GM08714 (cell line): ENCODE measurements around the gene FASTK.

ENCODE experiments used
- H3K4me3 ChIP-seq: fragments of 200-500 bp; sonication (Bioruptor generic); 2 replicates; pipeline ENCODE4 v1.5.1; 2014; ENCODE audit warnings: mild to moderate bottlenecking, low read length, inconsistent platforms
- ZNF274 ChIP-seq: IDR thresholded peaks from 2 replicates; pipeline ENCODE4 v1.6.1; 2012; ENCODE audit warnings: mild to moderate bottlenecking, low read depth, low read length

FASTK gene

GRCh38 chr7:151080522-151081169 is at the start of gene FASTK:
Gene FASTK, minus strand, starts transcription at chr7:151080809. Its CDS starts 43 bp downstream, at chr7:151080766.
- H3K4me3 ChIP-seq = peak within 1 kb of the TSS; percentile 69
- TF ChIP-seq ZNF274 = no peak

GRCh38 chr7:151129960-151130591 is 49.5 kb upstream of the FASTK start:
- no peak for TF ChIP-seq ZNF274
- H3K4me3 ChIP-seq = no peak overlapping the region

GRCh38 chr7:151129117-151129959 is 48.7 kb upstream of the FASTK start:
- TF ChIP-seq ZNF274 = no peak
- H3K4me3 ChIP-seq = no peak overlapping the region

GRCh38 chr7:151128716-151129115 is 48.1 kb upstream of the FASTK start:
- no peak overlapping the region for H3K4me3 ChIP-seq
- no peak for TF ChIP-seq ZNF274

- TF ChIP-seq ZNF274 = no peak
- H3K4me3 ChIP-seq = no peak overlapping the region
These were observed 47.5 kb upstream of the FASTK start for GRCh38 chr7:151128144-151128543.

- H3K4me3 ChIP-seq = no peak overlapping the region
- TF ChIP-seq ZNF274 = no peak
These were observed 46.0 kb upstream of the FASTK start for GRCh38 chr7:151126491-151127137.

GRCh38 chr7:151125846-151126481 is 45.4 kb upstream of the FASTK start:
- H3K4me3 ChIP-seq = no peak overlapping the region
- TF ChIP-seq ZNF274 = no peak

GRCh38 chr7:151125470-151125845 is 44.8 kb upstream of the FASTK start:
- TF ChIP-seq ZNF274 = no peak
- H3K4me3 ChIP-seq = no peak overlapping the region

- no peak overlapping the region for H3K4me3 ChIP-seq
- no peak for TF ChIP-seq ZNF274
These were observed 44.3 kb upstream of the FASTK start for GRCh38 chr7:151124899-151125399.

GRCh38 chr7:151124481-151124880 is 43.9 kb upstream of the FASTK start:
- no peak for TF ChIP-seq ZNF274
- H3K4me3 ChIP-seq = no peak overlapping the region

- no peak for TF ChIP-seq ZNF274
- no peak overlapping the region for H3K4me3 ChIP-seq
These were observed 43.3 kb upstream of the FASTK start for GRCh38 chr7:151123822-151124464.

- H3K4me3 ChIP-seq = no peak overlapping the region
- no peak for TF ChIP-seq ZNF274
These were observed 42.7 kb upstream of the FASTK start for GRCh38 chr7:151123158-151123821.

GRCh38 chr7:151122796-151123157 is 42.2 kb upstream of the FASTK start:
- no peak overlapping the region for H3K4me3 ChIP-seq
- TF ChIP-seq ZNF274 = no peak
